ENCODE data around the gene GGPS1.

GRCh38 chr1:235298758-235299157 is 29.6 kb upstream of the GGPS1 start:
- TF ChIP-seq, protein P1, sequence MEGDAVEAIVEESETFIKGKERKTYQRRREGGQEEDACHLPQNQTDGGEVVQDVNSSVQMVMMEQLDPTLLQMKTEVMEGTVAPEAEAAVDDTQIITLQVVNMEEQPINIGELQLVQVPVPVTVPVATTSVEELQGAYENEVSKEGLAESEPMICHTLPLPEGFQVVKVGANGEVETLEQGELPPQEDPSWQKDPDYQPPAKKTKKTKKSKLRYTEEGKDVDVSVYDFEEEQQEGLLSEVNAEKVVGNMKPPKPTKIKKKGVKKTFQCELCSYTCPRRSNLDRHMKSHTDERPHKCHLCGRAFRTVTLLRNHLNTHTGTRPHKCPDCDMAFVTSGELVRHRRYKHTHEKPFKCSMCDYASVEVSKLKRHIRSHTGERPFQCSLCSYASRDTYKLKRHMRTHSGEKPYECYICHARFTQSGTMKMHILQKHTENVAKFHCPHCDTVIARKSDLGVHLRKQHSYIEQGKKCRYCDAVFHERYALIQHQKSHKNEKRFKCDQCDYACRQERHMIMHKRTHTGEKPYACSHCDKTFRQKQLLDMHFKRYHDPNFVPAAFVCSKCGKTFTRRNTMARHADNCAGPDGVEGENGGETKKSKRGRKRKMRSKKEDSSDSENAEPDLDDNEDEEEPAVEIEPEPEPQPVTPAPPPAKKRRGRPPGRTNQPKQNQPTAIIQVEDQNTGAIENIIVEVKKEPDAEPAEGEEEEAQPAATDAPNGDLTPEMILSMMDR (IDR thresholded peaks at IDR 0.05): no peak
- TF ChIP-seq POLR2AphosphoS5 (IDR thresholded peaks at IDR 0.05): no peak
